Activated CD8-positive, alpha-beta memory T cell treated with anti-CD3 and anti-CD28 coated beads, Interleukin-2, amount 50 U/mL, for 4 hours (primary cell): ENCODE measurements around the gene RIMS1.
"Not testable (repeated sequence)": the region's sequence is repeated elsewhere in the genome, so short reads cannot be mapped to it uniquely, and the experiment has no call there.

ENCODE experiments used
- DNase-seq: peaks from one replicate; pipeline ENCODE4 v3.0.0-alpha.2; 2020

Gene RIMS1

GRCh38 chr6:71983131-71983530, 96.8 kb downstream of the RIMS1 start:
- DNase-seq, result no peak

DNA sequence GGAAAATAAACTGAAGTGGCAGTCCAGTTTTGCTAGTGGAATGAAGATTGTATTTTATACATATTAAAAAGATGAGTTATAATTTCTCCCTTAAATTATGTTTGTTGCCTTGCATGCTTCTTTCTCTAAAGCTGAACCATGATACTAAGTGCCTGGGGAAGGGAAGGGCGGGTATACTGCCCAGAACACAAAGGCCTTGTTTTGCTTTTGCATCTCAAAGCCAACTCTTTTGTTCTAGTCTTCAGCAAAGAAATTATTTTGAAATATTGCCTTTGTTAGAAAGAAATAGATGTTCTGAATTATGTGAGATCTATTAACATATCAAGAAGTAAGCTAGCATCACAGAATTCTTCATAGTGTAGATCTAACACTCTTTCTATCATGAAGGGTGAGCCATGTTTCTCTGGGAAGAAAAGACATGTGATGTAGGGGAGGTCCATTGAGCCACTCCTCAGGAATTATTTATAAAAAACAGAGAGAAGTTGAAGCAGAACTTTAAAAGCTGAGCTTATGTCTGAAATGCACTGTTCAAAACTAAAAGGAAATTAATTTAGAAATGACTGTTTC, 108.4 kb downstream of the RIMS1 start:
- DNase-seq, result no peak

DNA sequence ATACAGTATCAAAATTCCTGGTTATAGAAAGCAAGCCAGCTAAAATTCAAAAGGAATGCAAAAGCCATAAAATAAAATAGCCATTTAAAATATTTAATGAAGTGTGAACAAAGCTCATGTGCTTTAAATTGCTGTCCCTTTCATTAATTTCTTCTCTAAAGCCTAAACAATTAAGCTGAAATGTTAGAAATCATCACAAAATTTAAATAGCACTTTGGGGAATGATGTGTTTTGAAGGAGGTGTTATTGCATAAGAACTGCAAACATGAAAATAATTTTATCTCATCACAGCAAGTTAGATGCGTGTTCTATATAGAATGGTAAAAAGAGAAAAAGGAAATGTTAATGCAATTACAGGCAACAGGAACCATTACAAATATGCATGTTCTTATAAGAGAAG, 111.0 kb downstream of the RIMS1 start:
- no peak for DNase-seq

DNA sequence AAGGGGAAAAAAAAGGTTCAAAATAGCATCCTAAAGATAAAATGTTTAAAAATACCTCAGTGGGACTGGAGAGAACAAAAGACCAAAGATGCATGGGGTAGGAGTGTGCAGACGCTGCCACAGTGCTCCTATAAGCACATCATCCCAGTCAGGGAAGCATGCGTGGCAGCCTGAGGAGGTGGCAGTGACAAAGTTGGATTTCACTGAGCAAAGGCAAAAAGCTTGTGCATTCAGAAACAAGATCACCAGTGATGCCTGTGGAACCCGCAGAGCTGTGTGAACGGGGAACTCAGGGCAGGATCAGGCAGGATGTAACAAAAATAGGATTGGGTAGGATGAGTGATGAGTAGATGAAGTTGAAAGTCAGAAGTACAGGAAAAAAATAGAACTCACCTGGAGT, 116.1 kb downstream of the RIMS1 start:
- no peak for DNase-seq

DNA sequence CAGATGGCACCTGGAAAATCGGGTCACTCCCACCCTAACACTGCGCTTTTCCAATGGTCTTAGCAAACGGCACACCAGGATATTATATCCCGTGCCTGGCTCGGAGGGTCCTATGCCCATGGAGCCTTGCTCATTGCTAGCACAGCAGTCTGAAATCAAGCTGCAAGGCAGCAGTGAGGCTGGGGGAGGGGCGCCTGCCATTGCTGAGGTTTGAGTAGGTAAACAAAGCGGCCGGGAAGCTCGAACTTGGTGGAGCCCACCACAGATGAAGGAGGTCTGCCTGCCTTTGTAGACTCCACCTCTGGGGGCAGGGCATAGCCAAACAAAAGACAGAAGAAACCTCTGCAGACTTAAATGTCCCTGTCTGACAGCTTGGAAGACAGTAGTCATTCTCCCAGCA, 120.2 kb downstream of the RIMS1 start:
- DNase-seq, result not testable (repeated sequence)

GRCh38 chr6:72022830-72023229, 136.5 kb downstream of the RIMS1 start:
- no peak for DNase-seq

DNA sequence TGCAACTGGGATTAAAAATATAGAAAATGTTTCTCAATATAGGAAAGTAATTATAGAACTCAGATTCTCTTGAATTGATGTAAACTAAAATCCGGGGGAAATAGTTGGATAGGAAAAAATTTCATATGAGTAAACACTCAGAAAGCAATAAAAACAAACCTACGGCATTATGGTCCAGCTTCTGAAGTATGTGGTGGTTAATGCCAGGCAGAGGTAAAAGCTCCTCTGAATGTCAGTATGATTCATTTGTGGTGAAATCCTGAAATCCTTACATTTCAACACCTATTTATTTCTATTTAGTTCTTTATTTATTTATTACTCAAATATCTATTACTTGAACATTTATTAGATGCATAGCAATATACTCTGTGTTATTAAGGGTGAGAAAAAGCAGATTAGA, 145.1 kb downstream of the RIMS1 start:
- DNase-seq, result no peak

DNA sequence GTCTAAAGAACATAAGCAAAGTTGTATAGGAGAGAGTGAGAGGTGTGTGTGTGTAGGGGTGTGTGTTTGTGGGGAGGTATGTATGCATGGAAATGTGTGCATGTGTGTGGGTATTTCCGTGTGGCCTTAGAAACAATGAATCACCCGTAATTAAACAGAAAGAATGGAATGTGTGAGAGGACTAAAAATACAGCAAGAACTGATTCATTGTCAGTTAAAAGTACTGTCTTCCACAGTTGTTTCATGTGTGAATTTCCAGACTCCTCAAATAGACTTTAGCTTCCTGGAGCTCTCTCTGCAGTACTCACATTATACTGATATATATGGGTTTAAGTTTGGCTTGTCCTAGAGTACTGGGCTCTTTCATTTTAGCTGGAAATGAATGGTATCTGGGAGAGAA, 145.7 kb downstream of the RIMS1 start:
- DNase-seq, result no peak

DNA sequence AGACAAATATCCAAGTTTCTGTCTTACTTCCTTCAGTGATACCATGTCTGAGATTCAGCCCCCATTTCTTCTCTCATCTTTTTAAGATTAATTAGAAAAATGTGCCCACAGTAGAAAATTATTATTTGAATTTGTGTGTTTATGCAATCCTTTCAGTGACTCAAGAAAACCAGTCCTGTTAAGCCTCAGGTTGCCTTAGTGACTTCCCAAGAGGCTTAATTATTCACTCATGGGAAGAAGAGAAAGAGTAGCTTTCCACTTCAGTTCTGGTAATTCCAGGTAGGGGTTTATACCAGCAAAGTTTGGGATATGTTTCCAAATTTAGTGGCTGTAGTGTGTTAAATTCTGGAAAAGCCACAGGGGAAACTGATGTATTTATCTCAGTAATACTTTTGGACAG, 149.1 kb downstream of the RIMS1 start:
- DNase-seq, result no peak

GRCh38 chr6:72035966-72036365, 149.6 kb downstream of the RIMS1 start:
- no peak for DNase-seq

GRCh38 chr6:72037006-72037405, 150.7 kb downstream of the RIMS1 start:
- DNase-seq, result no peak

DNA sequence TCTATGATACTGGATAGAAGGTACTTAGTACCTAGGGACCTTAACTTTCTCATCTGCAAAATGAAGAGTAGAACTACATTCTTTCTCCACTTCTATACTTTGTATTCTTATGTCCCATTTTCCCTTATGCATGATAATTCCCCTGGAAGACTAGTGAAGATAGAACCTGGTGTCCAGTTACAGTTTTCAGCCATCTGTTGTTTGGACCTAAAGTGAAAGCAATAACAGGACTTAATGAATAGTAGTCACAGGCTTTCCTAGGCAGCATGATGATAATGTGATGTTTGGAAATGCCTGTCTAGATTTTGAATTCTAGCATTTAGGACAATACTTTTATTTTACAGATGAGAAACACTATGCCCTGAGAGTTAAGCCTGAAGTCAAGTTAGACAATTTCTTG, 153.8 kb downstream of the RIMS1 start:
- DNase-seq, result no peak

GRCh38 chr6:72042088-72042487, 155.7 kb downstream of the RIMS1 start:
- DNase-seq, result no peak

- DNase-seq, result no peak
Observed at GRCh38 chr6:72048080-72048479, 161.7 kb downstream of the RIMS1 start.

DNA sequence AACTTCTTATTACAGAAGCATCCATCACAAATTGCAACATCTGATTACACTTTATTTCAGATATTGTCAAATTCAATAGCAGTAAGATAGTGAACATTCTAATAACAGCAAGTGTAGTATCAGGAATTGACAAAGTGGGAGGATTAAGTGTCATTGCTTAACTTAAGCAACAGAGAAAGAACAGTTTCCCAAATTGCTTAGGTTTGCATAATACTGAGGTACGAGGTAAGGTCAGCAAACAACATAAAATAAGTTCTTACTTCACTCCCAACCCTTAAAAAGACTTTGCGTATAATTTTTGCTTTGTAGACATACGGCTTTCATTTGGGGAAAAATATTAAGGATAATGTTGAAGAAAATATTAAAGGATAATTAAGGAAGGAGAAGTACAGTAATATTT, 163.0 kb downstream of the RIMS1 start:
- DNase-seq, result no peak

DNA sequence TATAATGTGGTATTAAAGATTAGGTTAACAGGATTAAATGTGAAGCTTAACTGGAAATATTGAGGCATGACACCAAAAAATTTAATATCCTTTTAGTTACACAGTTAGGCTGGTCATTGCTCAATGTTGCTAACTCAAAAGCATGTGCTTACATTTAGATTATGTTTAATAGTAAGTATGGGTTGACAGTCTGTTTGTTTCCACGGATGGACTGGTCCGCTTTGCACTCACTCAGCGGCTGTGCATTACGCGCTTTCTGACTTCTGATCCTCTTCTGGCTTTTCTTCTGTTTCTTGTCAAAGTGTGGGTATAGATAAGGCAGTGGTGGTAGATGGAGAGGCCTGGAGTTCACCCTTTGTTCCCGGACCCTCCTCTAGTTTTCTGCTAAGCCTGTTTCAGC, 174.9 kb downstream of the RIMS1 start:
- DNase-seq, result no peak

DNA sequence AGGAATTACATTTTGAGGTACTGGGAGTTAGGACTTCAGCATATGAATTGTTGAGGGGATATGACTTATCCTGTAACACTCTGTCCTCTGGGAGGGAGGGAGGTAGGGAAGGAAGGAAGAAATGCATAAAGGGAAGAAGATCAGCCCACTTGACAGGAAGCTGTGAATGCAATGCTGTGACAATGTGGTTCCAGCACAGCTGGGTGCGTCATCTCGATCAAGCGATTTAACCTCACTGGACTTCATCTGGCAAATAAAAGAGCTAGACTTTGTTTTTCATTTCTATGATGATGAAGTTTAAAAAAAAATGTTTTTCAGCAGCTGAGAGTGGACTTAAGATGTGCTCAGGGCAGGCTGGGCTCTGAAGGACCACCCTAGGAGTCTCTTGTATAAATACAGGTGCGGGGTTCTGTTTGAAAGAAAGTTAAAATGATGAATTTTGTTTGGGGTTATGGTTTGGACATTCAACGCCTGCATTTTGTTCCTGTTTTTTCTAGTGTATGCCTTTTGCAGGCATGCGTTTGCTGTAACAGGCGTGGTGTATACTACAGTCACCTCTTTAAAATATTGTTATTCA, 178.1 kb downstream of the RIMS1 start:
- DNase-seq, result no peak

- no peak for DNase-seq
Observed at GRCh38 chr6:72078096-72078495, 191.7 kb downstream of the RIMS1 start.

DNA sequence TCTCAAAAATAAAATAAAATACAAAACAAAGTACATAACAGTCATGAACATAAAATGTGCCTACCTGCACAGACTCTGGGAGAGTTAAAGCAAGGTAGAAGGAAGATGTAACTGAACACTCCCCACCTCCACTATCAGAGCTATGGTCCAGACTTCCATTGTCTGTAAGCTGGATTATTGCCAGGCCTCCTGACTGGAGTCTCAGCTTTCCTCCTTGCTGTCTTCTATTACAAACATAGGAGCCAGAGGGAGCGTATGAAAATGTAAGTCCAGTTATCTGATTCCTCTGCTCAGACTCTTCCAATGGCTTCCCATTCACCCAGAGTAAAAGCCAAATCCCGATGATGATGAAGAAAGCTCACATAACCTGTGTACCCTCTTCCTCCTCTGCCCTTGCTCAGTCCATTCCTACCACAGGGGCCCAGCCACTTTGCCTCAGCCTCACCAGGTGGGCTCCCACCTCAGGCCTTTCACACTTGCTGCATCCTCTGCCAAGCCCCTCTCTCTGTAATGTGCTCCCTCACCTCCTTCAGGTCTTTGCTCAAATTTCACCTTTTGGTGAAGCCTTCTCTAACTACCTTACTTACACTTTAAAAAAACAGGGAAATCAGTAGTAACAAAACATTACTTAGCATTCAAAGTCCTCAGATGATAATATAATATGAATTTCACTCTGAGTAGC, 194.1 kb downstream of the RIMS1 start:
- no peak for DNase-seq

GRCh38 chr6:72081871-72082270, 195.5 kb downstream of the RIMS1 start:
- DNase-seq, result no peak

GRCh38 chr6:72083976-72084375, 197.6 kb downstream of the RIMS1 start:
- no peak for DNase-seq

GRCh38 chr6:72084992-72085569, 198.7 kb downstream of the RIMS1 start:
- no peak for DNase-seq

DNA sequence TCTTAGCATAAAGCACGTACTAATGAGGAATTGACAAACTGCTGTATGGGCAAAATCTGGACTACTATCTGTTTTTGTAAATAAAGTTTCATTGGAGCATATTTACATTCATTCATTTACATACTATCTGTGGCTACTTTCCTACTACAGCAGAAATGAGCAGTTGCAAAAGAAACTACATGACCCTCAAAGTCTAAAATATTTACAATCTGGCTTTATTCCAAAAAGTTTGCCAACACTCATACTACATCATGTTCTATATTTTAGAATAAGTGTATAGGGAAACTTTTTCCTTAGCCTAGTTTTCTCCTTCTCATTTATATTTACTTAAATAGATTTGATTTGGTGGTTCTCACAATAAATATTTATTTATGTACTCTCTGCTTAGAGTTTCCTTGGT, 208.2 kb downstream of the RIMS1 start:
- DNase-seq, result no peak

- no peak for DNase-seq
Observed at GRCh38 chr6:72102561-72102960, 216.2 kb downstream of the RIMS1 start.

DNA sequence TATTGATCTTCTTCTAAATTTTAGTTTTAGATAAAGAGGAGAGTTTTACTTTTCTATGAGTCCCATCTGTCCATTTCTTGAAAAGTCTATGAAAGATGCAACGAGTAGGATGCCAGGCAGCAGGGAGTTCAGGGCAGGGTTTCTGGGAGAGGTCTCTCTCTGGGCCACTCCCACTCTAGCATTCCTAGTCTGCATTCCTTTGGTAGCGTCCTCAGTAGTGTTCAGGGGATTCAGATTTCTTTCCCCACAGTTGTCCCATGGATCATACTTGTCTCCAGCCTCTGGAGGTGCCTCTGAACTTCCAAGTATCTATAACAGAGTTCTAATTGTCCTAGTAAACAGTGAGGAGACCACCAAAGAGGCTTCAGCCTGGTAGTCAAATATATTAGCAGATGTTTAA, 225.3 kb downstream of the RIMS1 start:
- DNase-seq, result no peak
